H9 (cell line): Measurements from ENCODE around the gene CELF5. TPM values are rescaled to one million over a fixed set of nuclear protein-coding genes. Genes with fewer than 3 reads are reported as not detected.

ENCODE experiments used
- DNase-seq: peaks from one replicate; pipeline ENCODE4 v3.0.0-alpha.2; 2017
- H2AFZ ChIP-seq: one replicate; pipeline ENCODE4 v1.6.1; 2013; ENCODE audit warnings: mild to moderate bottlenecking, low read length, control low read depth, moderate library complexity
- H2AK5ac ChIP-seq: 2 replicates; pipeline ENCODE4 v1.6.1; 2013; ENCODE audit warnings: low read length, control low read depth, mixed read lengths; ENCODE audit not compliant: insufficient read length
- H2BK120ac ChIP-seq: one replicate; pipeline ENCODE4 v1.6.1; 2013; ENCODE audit warnings: low read depth, mild to moderate bottlenecking, low read length, control low read depth, inconsistent platforms; ENCODE audit not compliant: poor library complexity, severe bottlenecking
- H2BK12ac ChIP-seq: 2 replicates; pipeline ENCODE4 v1.6.1; 2013; ENCODE audit warnings: low read length, control low read depth, mixed read lengths, low read depth; ENCODE audit not compliant: insufficient read length
- H2BK15ac ChIP-seq: 2 replicates; pipeline ENCODE4 v1.6.1; 2013; ENCODE audit warnings: low read depth, low read length, control low read depth
- H2BK20ac ChIP-seq: one replicate; pipeline ENCODE4 v1.6.1; 2013; ENCODE audit warnings: low read depth, mild to moderate bottlenecking, low read length, control low read depth, inconsistent platforms; ENCODE audit not compliant: poor library complexity, severe bottlenecking
- H2BK5ac ChIP-seq: 2 replicates; pipeline ENCODE4 v1.6.1; 2013; ENCODE audit warnings: low read length, control low read depth, mixed read lengths; ENCODE audit not compliant: insufficient read length
- H3K14ac ChIP-seq: 2 replicates; pipeline ENCODE4 v1.6.1; 2013; ENCODE audit warnings: low read length, control low read depth; ENCODE audit not compliant: insufficient read depth
- H3K18ac ChIP-seq: 2 replicates; pipeline ENCODE4 v1.6.1; 2013; ENCODE audit warnings: low read depth, mild to moderate bottlenecking, mixed read lengths, low read length, control low read depth; ENCODE audit not compliant: insufficient read length
- H3K23ac ChIP-seq: 2 replicates; pipeline ENCODE4 v1.6.1; 2013; ENCODE audit warnings: low read length, control low read depth, mixed read lengths, low read depth; ENCODE audit not compliant: insufficient read length
- H3K23me2 ChIP-seq: 2 replicates; pipeline ENCODE4 v1.6.1; 2013; ENCODE audit warnings: low read depth, mild to moderate bottlenecking, mixed read lengths, low read length, control low read depth; ENCODE audit not compliant: insufficient read length, poor library complexity, severe bottlenecking
- H3K27ac ChIP-seq: 2 replicates; pipeline ENCODE4 v1.5.1; 2013; ENCODE audit warnings: low read length, control low read depth, mixed read lengths, low read depth; ENCODE audit not compliant: insufficient read length
- H3K27me3 ChIP-seq: 2 replicates; pipeline ENCODE4 v1.6.1; 2013; ENCODE audit warnings: low read length, control low read depth, inconsistent platforms; ENCODE audit not compliant: insufficient read depth
- H3K4ac ChIP-seq: 2 replicates; pipeline ENCODE4 v1.6.1; 2013; ENCODE audit warnings: low read depth, mild to moderate bottlenecking, control low read depth, inconsistent platforms, low read length, moderate library complexity
- H3K4me1 ChIP-seq: 2 replicates; pipeline ENCODE4 v1.6.1; 2013; ENCODE audit warnings: low read length, control low read depth, inconsistent platforms; ENCODE audit not compliant: insufficient read depth
- H3K4me2 ChIP-seq: 2 replicates; pipeline ENCODE4 v1.6.1; 2013; ENCODE audit warnings: low read length, control low read depth, mixed read lengths; ENCODE audit not compliant: insufficient read length, insufficient read depth
- H3K56ac ChIP-seq: 2 replicates; pipeline ENCODE4 v1.6.1; 2013; ENCODE audit warnings: low read depth, mild to moderate bottlenecking, mixed read lengths, low read length, control low read depth; ENCODE audit not compliant: insufficient read length
- H3K79me1 ChIP-seq: 2 replicates; pipeline ENCODE4 v1.6.1; 2013; ENCODE audit warnings: low read depth, mild to moderate bottlenecking, moderate library complexity, low read length, control low read depth, inconsistent platforms; ENCODE audit not compliant: insufficient read depth, poor library complexity, severe bottlenecking
- H3K79me2 ChIP-seq: 2 replicates; pipeline ENCODE4 v1.6.1; 2013; ENCODE audit warnings: low read length, control low read depth, inconsistent platforms; ENCODE audit not compliant: insufficient read depth
- H3K9ac ChIP-seq: 2 replicates; pipeline ENCODE4 v1.6.1; 2013; ENCODE audit warnings: low read length, control low read depth, mixed read lengths; ENCODE audit not compliant: insufficient read length; ENCODE audit errors: extremely low read depth
- H3K9me3 ChIP-seq: one replicate; pipeline ENCODE4 v1.6.1; 2013; ENCODE audit warnings: low read depth, low read length, inconsistent platforms; ENCODE audit not compliant: control insufficient read depth
- H3T11ph ChIP-seq: one replicate; pipeline ENCODE4 v1.6.1; 2013; ENCODE audit warnings: mild to moderate bottlenecking, low read length, control low read depth, inconsistent platforms
- H4K20me1 ChIP-seq: one replicate; pipeline ENCODE4 v1.6.1; 2013; ENCODE audit not compliant: control insufficient read depth, insufficient read length, insufficient read depth
- H4K5ac ChIP-seq: 2 replicates; pipeline ENCODE4 v1.6.1; 2013; ENCODE audit warnings: low read depth, mild to moderate bottlenecking, mixed read lengths, low read length, control low read depth; ENCODE audit not compliant: insufficient read length
- H4K8ac ChIP-seq: replicated peaks from 2 replicates; pipeline ENCODE4 v1.6.1; 2013; ENCODE audit warnings: low read length, control low read depth, mixed read lengths, low read depth; ENCODE audit not compliant: insufficient read length
- H4K91ac ChIP-seq: 2 replicates; pipeline ENCODE4 v1.6.1; 2013; ENCODE audit warnings: low read depth, mild to moderate bottlenecking, moderate library complexity, mixed read lengths, low read length, control low read depth; ENCODE audit not compliant: insufficient read length
- H3K27ac Mint-ChIP-seq, 3 experiments: 2 replicates in 2 of 3; 3 replicates in 1 of 3; pipeline ENCODE4 v1.8.0; 2020 to 2021; ENCODE audit warnings: mixed read lengths in 3 of 3, mild to moderate bottlenecking in 1 of 3, moderate library complexity in 1 of 3
- H3K27me3 Mint-ChIP-seq: 2 replicates; pipeline ENCODE4 v1.8.0; 2021; ENCODE audit warnings: low read depth, mild to moderate bottlenecking, moderate library complexity, mixed read lengths
- H3K36me3 Mint-ChIP-seq, 3 experiments: 2 replicates in 2 of 3; 3 replicates in 1 of 3; pipeline ENCODE4 v1.8.0; 2020 to 2021; ENCODE audit warnings: low read depth in 3 of 3, mixed read lengths in 3 of 3; ENCODE audit not compliant: insufficient read depth in 1 of 3
- H3K4me1 Mint-ChIP-seq, 2 experiments: 2 replicates each; pipeline ENCODE4 v1.8.0; 2020; ENCODE audit warnings: mixed read lengths in 2 of 2
- H3K4me3 Mint-ChIP-seq, 2 experiments: 2 replicates in 1 of 2; 3 replicates in 1 of 2; pipeline ENCODE4 v1.8.0; 2020 to 2021; ENCODE audit warnings: mild to moderate bottlenecking in 2 of 2, mixed read lengths in 2 of 2, moderate library complexity in 1 of 2
- H3K9me3 Mint-ChIP-seq, 2 experiments: 2 replicates in 1 of 2; 3 replicates in 1 of 2; pipeline ENCODE4 v1.8.0; 2020; ENCODE audit warnings: mild to moderate bottlenecking in 2 of 2, mixed read lengths in 2 of 2, moderate library complexity in 1 of 2
- WGBS: extraction: QIAGEN DNeasy Blood & Tissue Kit; methylation state at CpG from one replicate; pipeline ENCODE4 v1.1.7; 2013; ENCODE audit warnings: missing lambda C conversion rate, low lambda C conversion rate, mixed read lengths; ENCODE audit not compliant: insufficient read length; ENCODE audit errors: extremely low coverage; 5-methylcytosine and 5-hydroxymethylcytosine counted together
- total RNA-seq: library from RNA; stranded (reverse); gene quantifications from 2 replicates; pipeline ENCODE4 v1.2.1, GENCODE V29; 2021
- TF ChIP-seq, protein P1 (sequence below): fragments of 200-600 bp; sonication (generic); conservative IDR thresholded peaks from 3 replicates; pipeline ENCODE4 v1.8.0; 2021; ENCODE audit warnings: antibody characterized with exemption, mild to moderate bottlenecking

The CELF5 gene
- total RNA-seq, 1 experiment from 2014 or later = 4.8 TPM

DNA sequence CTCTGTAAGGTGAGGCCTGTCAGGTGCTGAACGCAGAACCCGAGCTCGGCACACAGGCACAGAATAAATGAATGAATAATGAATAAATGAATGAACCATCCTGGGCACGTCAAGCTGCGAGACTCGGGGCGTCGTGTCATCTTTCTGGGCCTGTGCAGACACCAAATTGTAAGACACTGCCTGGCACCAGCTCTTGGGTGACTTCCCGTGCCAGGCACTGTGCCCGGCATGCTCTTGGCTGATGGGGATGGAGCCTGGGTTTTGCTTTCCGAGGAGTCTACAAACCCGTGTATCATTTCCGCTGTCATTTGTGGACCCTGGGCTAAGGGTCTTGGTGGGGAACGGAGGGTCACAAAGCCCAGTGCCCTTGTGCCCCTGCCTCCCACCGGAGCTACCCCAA lies 43.9 kb downstream of the CELF5 start:
- Histone ChIP-seq H4K91ac (no peak overlapping the region), H2BK5ac (no peak overlapping the region), H2BK20ac (no peak overlapping the region), H2AK5ac (no peak overlapping the region), H3K27me3 (no peaks in the 10 kb centered on the region; the same call in 1 of the 2 replicates), H3T11ph (no peak overlapping the region), H2AFZ (no peak overlapping the region), H2BK120ac (no peak overlapping the region), H3K18ac (no peak overlapping the region), H3K4me1 (no peaks in the 10 kb centered on the region), H3K79me2 (no peaks in the 10 kb centered on the region), H3K4ac (no peak overlapping the region), H3K56ac (no peak overlapping the region), H3K14ac (no peak overlapping the region), H3K9me3 (no peaks in the 10 kb centered on the region), H3K27ac (no peak overlapping the region), H3K23me2 (no peaks in the 10 kb centered on the region), H3K79me1 (no peaks in the 10 kb centered on the region), H3K9ac (no peak overlapping the region), H4K20me1 (no peaks in the 10 kb centered on the region), H4K8ac (no peak overlapping the region), H3K23ac (no peak overlapping the region), H3K4me2 (no peak overlapping the region), H4K5ac (no peak overlapping the region), H2BK12ac (no peak overlapping the region), H2BK15ac (no peak overlapping the region)
- DNase-seq = no peak
- WGBS = no CpG with 5 or more reads among the region's 15 CpGs
- Mint-ChIP-seq H3K4me1 (peaks cover 0 to 5% of the 10 kb centered on the region in 2 experiments; a peak in 1 of 4 replicates), H3K27ac (no peak overlapping the region), H3K27me3 (peaks cover 60% of the 10 kb centered on the region), H3K9me3 (peaks cover 5 to 15% of the 10 kb centered on the region in 2 experiments), H3K4me3 (no peak overlapping the region), H3K36me3 (peaks cover 0 to 5% (median 0%) of the 10 kb centered on the region in 3 experiments; a peak in 2 of 7 replicates)
- TF ChIP-seq, protein P1, sequence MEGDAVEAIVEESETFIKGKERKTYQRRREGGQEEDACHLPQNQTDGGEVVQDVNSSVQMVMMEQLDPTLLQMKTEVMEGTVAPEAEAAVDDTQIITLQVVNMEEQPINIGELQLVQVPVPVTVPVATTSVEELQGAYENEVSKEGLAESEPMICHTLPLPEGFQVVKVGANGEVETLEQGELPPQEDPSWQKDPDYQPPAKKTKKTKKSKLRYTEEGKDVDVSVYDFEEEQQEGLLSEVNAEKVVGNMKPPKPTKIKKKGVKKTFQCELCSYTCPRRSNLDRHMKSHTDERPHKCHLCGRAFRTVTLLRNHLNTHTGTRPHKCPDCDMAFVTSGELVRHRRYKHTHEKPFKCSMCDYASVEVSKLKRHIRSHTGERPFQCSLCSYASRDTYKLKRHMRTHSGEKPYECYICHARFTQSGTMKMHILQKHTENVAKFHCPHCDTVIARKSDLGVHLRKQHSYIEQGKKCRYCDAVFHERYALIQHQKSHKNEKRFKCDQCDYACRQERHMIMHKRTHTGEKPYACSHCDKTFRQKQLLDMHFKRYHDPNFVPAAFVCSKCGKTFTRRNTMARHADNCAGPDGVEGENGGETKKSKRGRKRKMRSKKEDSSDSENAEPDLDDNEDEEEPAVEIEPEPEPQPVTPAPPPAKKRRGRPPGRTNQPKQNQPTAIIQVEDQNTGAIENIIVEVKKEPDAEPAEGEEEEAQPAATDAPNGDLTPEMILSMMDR = no peak
